Activated CD4-positive, alpha-beta T cell treated with anti-CD3 and anti-CD28 coated beads, Interleukin-2, amount 50 U/mL, for 24 hours (primary cell): ENCODE results near the gene ABCD3.
"Not testable (repeated sequence)": the region's sequence is repeated elsewhere in the genome, so short reads cannot be mapped to it uniquely, and the experiment has no call there.

Experiments used
- DNase-seq, 2 donors: peaks; one replicate each; pipeline ENCODE4 v3.0.0-alpha.2; 2020; ENCODE audit warnings: low read depth in 1 of 2, low spot score in 1 of 2

ABCD3 gene

DNA sequence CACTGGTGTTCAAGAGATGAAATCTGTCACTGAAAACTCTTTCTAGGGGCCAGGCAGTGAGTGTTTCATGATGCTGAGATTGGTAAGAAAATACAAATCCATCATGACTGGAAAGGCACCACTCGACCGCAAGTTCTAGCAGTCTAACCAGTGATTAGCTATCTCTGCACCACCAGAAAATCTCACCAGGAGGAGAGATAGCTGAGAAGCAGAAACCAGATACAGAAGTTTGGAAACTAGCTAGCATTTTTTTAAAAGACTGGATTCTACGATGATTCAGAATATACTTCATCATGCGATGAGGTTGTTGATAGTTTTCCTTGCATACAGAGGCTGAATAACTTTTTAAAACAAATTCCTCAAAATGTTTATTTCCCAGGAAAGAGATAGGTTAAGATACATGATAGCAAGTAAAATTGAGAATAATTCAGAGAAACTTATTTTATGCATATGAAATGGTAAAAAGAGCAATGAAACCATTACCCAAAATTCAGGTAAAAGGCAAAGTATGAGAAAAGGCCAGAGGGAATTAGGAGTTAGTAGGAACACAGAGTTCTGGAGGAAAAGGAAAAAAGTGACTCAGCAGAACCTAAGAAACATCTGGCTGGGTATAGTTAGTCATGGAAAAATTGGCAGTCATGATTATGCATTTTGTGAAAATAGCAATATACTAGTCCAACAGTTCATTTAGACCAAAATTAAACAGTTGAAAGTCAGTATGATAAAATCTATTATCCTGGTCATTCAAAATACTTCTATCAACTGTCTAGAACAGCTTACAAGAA lies 126.7 kb downstream of the ABCD3 start:
- DNase-seq = no peak

- DNase-seq = no peak
Measured at GRCh38 chr1:94549706-94550105, 131.5 kb downstream of the ABCD3 start.

- no peak for DNase-seq
Measured at GRCh38 chr1:94550396-94550795, 132.2 kb downstream of the ABCD3 start.

GRCh38 chr1:94550800-94551241 lies 132.6 kb downstream of the ABCD3 start:
- DNase-seq = no peak

- DNase-seq = no peak
Measured at GRCh38 chr1:94551449-94551848, 133.3 kb downstream of the ABCD3 start.

DNA sequence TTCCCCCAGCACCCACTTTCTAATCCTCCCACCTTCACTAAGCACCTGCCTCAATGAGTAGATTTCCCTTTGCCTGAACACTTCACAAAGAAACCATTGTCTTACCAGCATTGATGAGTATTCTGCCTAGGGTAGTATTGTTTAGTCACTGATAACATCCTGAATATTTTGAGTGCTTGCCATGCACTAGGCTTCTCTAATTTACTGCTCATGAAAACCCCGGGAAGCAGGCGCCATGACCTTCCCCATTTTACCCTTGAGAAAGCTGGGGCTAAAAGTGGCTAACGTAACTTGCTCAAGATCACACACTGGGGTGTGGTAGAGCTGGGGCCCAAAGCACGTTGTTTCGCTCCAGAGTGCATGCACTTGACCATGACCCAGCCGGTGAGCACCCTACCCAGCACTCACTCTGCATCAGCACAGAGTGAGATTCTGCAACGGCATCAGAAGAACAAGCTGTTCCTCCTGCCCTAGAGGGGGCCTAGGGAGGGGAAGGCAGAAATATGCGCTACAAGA lies 133.9 kb downstream of the ABCD3 start:
- DNase-seq = no peak

DNA sequence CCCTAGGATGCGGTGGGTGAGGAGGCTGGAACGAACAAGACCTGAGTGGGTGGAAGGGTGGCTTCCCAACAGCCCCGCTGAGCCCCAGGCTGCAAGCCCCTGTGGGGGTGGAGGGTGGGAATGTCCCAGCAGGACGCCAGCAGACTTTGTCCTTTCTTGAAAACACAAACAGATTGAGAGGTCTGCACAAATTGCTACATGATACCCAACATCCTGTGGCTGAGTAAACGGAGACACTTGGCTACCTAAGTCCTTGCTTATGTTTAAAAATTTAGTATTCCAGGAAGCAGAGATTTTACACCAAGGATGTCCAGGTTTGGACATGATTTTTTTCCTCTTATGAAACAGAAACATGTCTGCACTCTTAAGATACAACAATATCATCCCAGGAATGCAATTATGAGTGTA lies 135.1 kb downstream of the ABCD3 start:
- no peak for DNase-seq

DNA sequence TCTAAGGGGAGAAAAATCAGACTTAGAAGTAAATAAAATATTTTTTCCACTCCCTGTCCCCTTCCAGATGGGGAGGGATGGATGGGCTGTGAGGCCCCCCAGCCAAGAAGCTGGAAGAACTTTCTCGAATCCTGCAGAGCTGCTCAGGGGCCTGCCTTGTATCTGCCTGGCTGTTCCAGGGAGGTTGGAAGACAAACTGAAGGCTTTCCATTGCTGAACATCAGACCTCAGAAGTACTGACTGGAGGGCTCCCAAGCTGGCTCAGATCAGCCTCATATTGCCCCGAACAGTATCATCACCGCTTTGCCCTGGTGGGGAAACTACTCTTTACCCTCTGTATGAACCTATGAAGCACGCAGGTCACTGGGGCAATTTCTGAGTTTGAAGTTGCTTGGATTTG lies 135.7 kb downstream of the ABCD3 start:
- DNase-seq = no peak

DNA sequence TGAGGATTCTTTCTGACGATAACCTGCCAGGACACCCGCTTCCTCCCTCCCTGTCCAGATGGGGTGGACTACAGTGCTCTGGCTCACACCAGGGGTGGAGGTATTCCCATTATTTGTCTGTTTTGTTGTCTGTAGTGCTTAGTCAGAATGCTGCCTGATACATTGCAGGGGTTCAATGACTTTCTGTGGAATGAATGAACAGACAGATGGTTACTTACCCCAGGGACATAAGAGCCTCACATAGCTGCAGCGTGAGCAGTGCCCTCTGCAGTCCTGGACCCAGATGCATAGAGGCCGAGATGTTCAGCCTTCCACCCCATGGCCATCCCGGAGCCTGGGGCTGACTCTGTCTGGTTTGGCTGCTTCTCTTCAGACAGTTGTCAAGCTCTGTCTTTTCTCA lies 136.4 kb downstream of the ABCD3 start:
- DNase-seq = no peak

DNA sequence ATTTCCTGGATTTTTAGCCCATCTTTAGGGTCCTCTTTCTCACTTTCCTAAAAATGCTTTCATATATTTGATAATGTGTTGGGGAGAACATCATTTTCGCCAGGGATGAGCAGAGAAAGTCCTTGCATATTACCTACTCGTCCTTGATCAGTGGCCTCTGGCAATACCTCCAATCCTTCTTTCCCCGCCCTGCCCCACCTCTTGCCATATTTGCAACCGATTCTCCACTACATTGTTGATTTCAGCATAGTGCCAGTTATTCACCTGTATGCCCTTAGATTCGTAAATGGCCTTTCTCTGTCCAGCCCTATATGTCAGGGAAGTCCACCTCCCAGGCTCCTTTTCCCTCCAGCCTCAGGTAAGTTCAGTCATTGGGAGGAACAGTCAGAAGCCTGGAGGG lies 136.9 kb downstream of the ABCD3 start:
- no peak for DNase-seq

DNA sequence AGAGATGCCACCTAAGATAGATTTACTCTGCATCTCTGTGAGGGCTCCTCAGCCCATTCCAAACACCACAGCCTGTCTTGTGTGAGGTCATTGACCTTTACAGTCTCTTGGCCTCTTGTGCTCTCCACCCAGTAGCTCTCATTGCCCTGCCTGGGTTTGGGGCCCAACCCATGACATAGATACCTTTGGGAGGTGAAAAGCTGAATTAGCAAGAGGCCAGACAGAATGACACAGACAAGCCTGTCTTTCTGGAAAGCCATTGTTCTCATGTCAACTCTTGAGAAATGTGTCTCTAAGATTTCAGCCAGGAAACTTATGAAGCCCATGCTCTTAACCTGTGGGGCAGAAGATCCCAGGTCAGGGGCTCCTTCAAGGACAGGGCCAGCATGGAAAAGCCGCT lies 141.7 kb downstream of the ABCD3 start:
- no peak for DNase-seq

- DNase-seq = no peak
Measured at GRCh38 chr1:94560333-94560732, 142.1 kb downstream of the ABCD3 start.

GRCh38 chr1:94562519-94563260 lies 144.5 kb downstream of the ABCD3 start:
- DNase-seq = no peak

GRCh38 chr1:94565901-94566300 lies 147.7 kb downstream of the ABCD3 start:
- no peak for DNase-seq

DNA sequence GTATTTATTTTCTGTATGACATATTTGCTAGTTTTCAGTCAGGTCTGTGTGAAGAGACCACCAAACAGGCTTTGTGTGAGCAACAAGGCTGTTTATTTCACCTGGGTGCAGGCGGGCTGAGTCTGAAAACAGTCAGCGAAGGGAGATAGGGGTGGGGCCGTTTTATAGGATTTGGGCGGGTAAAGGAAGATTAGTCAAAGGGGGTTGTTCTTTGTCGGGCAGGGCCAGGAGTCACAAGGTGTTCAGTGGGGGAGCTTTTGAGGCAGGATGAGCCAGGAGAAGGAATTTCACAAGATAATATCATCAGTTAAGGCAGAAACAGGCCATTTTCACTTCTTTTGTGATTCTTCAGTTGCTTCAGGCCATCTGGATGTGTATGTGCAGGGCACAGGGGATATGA lies 148.2 kb downstream of the ABCD3 start:
- not testable (repeated sequence) for DNase-seq

DNA sequence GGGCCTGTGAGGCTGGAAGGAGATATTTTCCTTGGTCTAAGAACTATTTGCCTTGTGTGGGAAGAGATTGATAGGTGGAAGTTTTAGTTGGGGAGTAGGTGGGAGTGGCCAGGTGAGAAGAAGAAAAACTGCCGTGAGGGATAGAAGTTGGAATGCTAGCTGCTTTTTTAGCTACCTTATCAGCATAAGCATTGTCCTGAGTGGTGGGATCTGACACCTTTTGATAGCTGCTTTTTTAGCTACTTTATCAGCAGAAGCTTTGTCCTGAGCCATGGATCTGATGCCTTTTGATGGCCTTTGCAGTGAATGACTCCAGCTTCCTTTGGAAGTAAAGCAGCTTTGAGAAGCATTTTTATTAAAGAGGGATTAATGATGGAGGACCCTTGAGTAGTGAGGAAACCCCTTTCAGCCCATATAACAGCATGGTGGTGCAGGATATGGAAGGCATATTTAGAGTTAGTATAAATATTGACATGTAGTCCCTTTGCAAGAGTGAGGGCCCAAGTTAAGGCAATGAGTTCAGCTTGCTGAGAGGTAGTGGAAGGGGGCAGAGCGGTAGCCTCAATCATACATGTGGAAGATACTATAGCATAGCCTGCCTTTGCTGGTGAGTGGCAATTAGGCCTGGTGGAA lies 149.9 kb downstream of the ABCD3 start:
- not testable (repeated sequence) for DNase-seq
